UCSD-AML1 (cell line): Measurements from ENCODE around the gene SLC46A2.

Experiments used
- DNase-seq: peaks from one replicate; lab custom pipeline; 2025; ENCODE audit not compliant: unreplicated experiment; lab: John Stamatoyannopoulos, UW

SLC46A2 gene

DNA sequence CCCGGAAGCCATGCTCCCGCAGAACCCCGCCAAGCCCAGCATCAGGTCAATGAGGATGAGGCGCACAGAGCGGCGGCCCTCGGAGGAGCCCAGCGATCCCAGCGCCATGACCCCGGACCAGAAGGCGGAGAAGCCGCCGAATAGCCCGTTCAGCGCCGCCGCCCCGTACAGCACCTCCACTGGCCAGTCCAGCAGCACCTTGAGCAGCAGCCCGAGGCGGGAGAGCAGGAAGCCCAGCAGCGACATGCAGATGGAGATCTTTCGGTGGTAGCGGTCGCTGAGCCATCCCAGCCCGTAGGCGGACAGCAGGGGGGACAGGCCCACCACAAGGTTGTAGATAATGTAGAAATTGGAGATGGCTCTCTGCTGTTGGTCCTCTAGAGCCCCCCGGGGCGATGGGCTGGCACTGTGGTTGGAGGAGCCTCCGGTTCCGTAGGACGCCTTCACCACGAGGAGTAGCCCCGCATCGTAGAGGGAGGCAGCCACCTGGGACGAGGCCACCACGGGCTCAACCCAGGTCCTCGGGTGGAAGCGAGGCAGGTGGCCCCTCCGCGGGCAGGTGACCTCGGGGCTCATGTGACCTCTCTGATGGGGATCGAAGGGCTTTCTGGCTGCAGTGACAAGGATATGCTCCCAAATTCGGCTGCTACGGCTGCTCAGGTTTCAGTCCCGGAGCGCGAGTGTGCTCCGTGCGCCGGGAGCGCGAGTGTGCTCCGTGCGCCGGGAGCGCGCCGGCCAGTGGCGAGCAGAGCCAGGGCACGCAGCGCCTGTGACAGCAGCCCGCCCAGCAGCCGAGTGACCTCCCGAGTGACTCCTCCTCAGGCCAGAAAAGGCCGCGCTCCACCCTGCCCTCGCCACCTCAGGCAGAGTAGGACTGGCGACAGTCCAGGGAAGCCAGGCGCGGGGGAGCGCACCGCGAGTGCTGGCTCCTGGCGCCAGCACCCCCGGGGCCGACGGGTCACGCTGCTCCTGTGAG is at the start of gene SLC46A2:
Gene SLC46A2, minus strand, starts transcription at position 771 of the 976 bp plus-strand sequence. Its CDS starts 195 bp downstream, at position 576.
- DNase-seq: no peak

DNA sequence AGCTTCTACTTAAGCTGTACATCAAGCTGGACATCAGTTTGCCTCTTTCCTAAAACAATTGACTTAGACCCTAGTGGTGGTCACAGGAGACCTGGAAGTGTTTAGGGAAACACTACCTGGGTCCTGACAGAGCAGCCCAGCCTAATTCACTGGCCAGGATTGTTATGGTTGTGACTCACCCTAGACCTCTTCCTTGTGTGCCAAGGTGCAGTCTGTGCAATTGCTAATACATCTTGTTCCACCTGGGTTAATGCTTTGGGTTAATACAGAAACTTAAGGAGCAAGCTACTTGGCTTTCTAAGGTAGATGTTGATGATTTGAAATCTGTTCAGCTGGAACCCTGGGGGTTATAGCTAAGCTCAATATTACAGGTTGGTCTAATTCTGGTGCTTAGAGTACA is 48.7 kb upstream of the SLC46A2 start:
- DNase-seq: no peak

GRCh38 chr9:112933696-112934095 is 43.0 kb upstream of the SLC46A2 start:
- peak; percentile 36 for DNase-seq

DNA sequence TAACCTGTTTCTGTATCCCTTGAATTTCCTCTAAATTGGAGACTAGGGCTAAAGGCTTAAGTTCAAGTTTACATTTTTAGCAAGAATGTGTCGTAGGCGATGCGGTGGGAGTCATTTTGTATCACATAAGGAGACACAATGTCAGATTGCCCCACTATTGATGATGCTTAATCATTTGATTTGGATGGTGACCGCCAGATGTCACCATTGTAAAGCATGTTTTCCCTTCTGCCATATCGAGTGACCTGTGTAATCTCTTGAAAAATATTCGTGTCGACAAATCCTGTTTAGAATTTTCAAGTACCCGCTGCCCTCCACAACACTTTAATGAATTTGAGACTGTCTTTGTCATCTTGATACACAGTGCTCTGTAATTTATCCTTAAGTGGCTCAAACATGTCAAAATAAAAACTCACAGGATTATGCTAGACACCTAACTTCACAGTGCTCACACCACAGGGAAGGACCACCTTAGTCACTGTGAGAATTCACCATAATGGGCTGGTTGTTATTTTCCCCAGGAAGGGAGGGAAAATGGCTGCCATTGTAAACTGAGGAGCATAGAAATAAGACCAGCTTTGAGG is 34.5 kb upstream of the SLC46A2 start:
- no peak for DNase-seq

DNA sequence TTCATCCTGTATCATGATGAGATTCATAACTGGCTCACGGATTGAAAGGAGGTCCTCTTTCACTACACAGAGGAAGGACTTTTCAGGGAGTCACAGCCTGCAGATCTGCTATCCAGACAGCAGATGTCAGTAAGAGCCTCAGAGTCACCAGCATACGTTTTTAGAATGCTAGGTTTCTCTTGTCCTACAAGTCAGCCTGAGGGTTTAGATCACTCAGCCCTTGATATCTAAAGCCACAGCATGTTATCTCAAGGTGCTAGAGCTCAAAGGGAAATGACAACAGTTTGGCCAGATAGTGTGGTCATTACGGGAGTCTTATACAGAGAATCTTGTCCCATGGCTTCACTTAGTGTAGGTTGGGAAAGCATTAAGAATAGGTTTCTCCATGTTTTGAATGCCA is 30.9 kb upstream of the SLC46A2 start:
- no peak for DNase-seq

GRCh38 chr9:112917987-112918362 is 27.3 kb upstream of the SLC46A2 start:
- no peak for DNase-seq

DNA sequence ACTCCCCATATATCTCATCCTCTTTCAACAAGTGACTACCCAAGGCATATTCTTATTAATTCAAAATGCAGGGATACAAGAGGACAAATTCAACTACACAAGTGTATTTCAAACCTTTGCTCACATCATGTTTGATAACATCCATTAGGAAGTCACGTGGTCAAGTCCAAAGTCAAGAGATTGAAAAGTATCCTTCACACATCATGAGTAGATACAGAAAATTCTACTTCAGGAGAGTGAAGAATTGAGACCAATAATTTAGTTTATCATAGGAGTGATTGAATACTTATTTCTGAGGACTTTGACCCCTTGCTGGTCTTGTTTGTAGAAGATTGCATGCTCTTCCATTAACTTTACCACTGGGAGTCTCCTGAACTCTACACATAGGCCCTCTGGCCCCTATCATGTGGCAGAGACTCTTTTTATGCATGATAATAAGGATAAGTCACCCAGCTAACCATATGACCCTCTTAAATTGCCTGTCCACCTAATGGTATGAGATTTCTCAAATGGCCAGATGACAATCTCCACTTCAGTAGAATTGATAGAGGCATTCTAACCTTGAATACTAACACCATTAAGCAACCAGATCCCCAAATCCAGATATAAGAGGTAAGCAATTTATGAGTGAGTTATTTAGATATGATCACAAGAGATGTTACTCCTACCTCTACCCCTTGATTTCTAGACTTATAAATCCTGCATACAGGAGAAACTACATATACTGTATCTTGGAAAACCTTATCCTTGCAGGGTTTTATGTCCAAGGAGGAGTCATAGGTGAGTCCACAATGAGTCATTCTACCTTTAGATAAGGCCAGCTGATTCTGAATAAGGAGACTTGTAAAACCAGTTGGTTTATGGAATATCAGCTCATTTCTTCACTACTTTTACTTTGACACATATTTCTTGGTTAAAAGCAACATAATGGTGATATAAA is 26.6 kb upstream of the SLC46A2 start:
- no peak for DNase-seq

GRCh38 chr9:112914524-112914923 is 23.8 kb upstream of the SLC46A2 start:
- DNase-seq: no peak

DNA sequence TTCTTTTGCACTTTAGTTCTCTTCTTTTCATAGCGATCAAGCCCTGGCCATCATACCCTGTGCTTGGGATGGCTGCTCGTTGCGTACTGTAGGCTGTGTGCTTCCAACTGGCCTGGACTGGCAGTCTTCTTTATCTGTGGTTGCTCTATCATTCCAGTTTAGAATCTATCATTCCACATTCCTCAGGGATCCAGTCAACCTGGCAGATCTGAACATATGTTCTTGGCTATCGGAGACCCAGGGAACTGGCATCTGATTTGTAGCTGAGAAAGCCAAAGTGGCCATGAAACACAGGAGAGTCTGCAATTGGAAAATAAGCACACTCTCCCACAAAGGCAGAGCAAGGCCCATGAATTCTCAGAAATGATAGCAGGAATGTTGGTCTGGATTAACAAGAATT is 22.6 kb upstream of the SLC46A2 start:
- no peak for DNase-seq

- no peak for DNase-seq
Observed at GRCh38 chr9:112912636-112913035, 22.0 kb upstream of the SLC46A2 start.

- DNase-seq: no peak
Observed at GRCh38 chr9:112911736-112912135, 21.1 kb upstream of the SLC46A2 start.

GRCh38 chr9:112905084-112905483 is 14.4 kb upstream of the SLC46A2 start:
- DNase-seq: no peak

DNA sequence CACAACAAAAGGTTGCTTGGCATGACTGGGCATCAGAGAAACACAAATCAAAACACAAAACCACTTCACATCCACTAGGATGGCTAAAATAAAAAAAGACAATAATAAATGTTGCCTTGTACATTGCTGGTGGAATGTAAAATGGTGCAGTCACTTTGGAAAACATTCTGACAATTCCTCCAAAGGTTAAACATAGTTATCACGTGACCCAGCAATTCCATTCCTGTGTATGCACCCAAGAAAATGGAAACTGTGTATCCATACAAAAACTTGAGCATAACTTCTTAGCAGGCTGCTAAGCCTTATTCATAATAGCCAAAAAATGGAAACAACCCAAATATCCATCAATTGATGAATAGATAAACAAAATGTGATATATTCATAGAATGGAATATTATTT is 10.2 kb upstream of the SLC46A2 start:
- no peak for DNase-seq

DNA sequence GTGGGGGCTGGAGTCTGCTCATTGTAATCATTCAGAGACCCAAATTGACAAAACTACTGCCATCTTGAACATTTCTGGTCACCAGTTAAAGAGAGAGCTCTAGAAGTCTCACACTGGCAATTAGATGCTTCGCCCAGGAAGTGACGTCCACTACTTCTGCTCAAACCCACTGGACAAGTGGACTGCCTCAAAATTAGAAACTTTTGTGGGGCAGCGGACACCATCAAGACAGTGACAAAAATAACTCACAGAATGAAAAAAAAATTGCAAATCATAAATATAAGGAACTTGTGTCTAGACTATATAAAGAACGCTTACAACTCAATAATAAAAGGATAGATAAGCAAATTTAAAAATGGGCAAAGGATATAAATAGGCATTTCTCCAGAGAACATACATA is 9.8 kb upstream of the SLC46A2 start:
- no peak for DNase-seq

DNA sequence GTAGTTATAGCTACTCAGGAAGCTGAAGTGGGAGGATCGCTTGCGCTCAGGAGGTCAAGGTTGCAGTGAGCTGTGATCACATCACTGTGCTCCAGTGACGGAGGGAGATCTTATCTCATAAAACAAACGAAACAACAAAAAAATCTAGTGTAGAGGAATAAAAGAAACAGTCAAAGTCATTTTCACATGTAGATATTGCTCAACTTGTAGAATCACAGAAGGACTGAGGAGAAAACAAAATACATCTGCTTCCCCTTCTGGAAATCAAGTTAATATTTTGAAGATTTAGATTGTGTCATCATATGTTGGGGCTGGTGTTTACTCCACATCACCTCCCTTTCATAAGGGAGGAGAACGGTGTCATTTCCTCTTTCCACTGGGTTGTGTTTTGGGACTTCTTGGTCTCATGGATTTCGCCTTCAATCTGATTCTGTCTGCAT is 8.2 kb upstream of the SLC46A2 start:
- no peak for DNase-seq

- DNase-seq: no peak
Observed at GRCh38 chr9:112896131-112896530, 5.5 kb upstream of the SLC46A2 start.

DNA sequence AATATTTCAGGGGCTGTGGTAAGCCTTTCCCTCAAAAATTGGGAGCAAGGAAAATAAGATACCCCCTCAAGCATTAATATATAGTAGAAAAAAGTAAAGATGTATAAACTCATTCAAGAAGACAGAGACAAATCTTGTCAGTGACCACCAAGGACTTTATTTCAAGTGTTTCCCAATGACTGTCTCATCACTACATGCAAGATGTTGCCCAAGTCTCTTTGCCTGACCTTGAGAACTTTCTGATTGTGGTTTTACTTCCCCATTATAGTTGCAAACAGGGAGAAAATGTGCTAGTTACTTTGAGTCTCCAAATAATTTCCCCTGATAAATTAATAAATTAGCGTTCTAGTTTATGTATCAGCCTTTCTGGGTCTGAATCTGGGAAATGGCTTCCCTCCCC is 4.0 kb upstream of the SLC46A2 start:
- no peak for DNase-seq

- no peak for DNase-seq
Observed at GRCh38 chr9:112894041-112894440, 3.4 kb upstream of the SLC46A2 start.

- no peak for DNase-seq
Observed at GRCh38 chr9:112892981-112893380, 2.3 kb upstream of the SLC46A2 start.

- DNase-seq: no peak
Observed at GRCh38 chr9:112891521-112891920, 845 bp upstream of the SLC46A2 start.

DNA sequence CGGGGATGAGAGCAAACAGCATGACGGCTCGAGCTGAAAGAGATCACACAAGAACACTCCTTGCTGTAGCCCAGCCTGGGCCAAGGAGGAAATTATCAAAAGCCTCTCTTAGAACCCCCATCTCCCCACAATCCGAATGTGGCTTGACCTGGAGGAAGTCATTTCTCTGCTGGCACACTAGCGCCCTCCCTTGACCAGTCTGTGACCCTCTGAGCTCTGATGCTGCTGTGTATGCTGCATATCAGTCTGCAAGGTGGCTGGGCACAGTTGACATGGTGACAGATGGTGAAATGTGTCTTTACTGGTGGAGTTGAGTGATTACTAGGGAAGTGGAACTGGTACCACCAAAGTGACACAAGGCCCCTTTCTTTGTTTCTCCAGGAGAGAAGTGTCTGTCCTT is 3.3 kb downstream of the SLC46A2 start:
- peak; percentile 83 for DNase-seq
